ENCODE measurements around the gene CD44. TPM values are rescaled to one million over a fixed set of nuclear protein-coding genes. Genes with fewer than 3 reads are reported as not detected.

Gene CD44
- total RNA-seq, 3 donors from 2014 or later (not counting 1 experiment from before 2014, with no cell fraction given) = 354 to 638 (median 490) TPM

DNA sequence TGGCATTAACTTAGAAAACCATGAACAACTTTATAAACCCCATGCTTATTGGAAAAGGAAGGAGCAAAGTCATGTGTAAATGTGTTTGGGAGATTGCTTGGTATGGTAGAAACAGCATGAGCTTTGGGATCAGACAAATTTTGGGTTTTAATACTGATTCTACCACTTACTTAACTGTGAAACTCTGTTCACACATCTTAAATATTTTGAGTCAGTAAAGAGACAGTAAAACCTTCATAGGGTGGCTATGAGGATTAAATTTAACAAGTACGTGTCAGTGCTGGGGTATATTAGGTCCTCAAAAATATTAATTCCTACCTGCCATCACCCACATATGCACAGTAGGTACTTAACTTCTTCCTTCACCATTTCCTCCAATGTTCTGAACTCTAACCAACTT lies 96.5 kb downstream of the CD44 start:
- Histone ChIP-seq H3K27me3 (ENCODE audit: control insufficient read depth, insufficient read depth, low read length) (no peaks in the 10 kb centered on the region), H3K36me3 (ENCODE audit: control insufficient read depth, insufficient read depth, low read length) (peaks cover 12% of the 10 kb centered on the region), H3K4me1 (ENCODE audit: control insufficient read depth, insufficient read depth, low read length) (peaks cover 22% of the 10 kb centered on the region), H3K9me3 (ENCODE audit: control insufficient read depth, insufficient read depth, low read length) (peaks cover 3% of the 10 kb centered on the region), H3K4me3 (ENCODE audit: low read length) (no peak overlapping the region), H3K27ac (ENCODE audit: low read length) (peak overlapping the region; percentile 58)
- Mint-ChIP-seq H3K36me3 (peaks cover 27% of the 10 kb centered on the region), H3K27ac (peak overlapping the region; percentile 57 to 63), H3K9me3 (peaks cover 0 to 2% of the 10 kb centered on the region in 2 donors), H3K4me1 (peaks cover 41 to 42% of the 10 kb centered on the region in 2 donors), H3K27me3 (ENCODE audit: low read depth in 2 of 2) (peaks cover 3 to 13% of the 10 kb centered on the region in 2 donors), H3K4me3 (no peak overlapping the region)
- peak in 2 of 3 donors; percentile 22 to 24 for ATAC-seq
- no peak for DNase-seq
- TF ChIP-seq CTCF (IDR thresholded peaks at IDR 0.05) = no peak
- intact Hi-C loops (cut with micrococcal nuclease) = loop anchor here (5.0 kb wide), 3 partner anchors 58 to 157 kb away; no protein-coding TSS in a partner anchor
- no CpG with 5 or more reads among the region's 1 CpG for WGBS (ENCODE audit: insufficient coverage)

GRCh38 chr11:35235936-35236666 lies 97.1 kb downstream of the CD44 start:
- ATAC-seq (peak; percentile 66 to 80 (median 77)), DNase-seq (peak in 1 of 2 donors; percentile 87)
- peaks cover 24% of the 10 kb centered on the region for H3K4me1 ChIP-seq (ENCODE audit: control insufficient read depth, insufficient read depth, low read length)
- H3K4me3 ChIP-seq (ENCODE audit: low read length) = no peak overlapping the region
- H3K27ac ChIP-seq (ENCODE audit: low read length) = peak overlapping the region; percentile 58
- no peaks in the 10 kb centered on the region for H3K27me3 ChIP-seq (ENCODE audit: control insufficient read depth, insufficient read depth, low read length)
- intact Hi-C loops (cut with micrococcal nuclease) = loop anchor here (5.0 kb wide), 3 partner anchors 59 to 156 kb away; no protein-coding TSS in a partner anchor
- H3K4me1 Mint-ChIP-seq = peaks cover 41 to 42% of the 10 kb centered on the region in 2 donors
- H3K27ac Mint-ChIP-seq = peak overlapping the region; percentile 57 to 63
- no peak for TF ChIP-seq CTCF (IDR thresholded peaks at IDR 0.05)
- peaks cover 3 to 13% of the 10 kb centered on the region in 2 donors for H3K27me3 Mint-ChIP-seq (ENCODE audit: low read depth in 2 of 2)
- no peak overlapping the region for H3K4me3 Mint-ChIP-seq
- H3K9me3 ChIP-seq (ENCODE audit: control insufficient read depth, insufficient read depth, low read length) = peaks cover 3% of the 10 kb centered on the region
- peaks cover 0 to 2% of the 10 kb centered on the region in 2 donors for H3K9me3 Mint-ChIP-seq
- 46% methylated on average over 4 of the region's 4 CpGs for WGBS (ENCODE audit: insufficient coverage)
- peaks cover 6% of the 10 kb centered on the region for H3K36me3 ChIP-seq (ENCODE audit: control insufficient read depth, insufficient read depth, low read length)
- peaks cover 21% of the 10 kb centered on the region for H3K36me3 Mint-ChIP-seq

DNA sequence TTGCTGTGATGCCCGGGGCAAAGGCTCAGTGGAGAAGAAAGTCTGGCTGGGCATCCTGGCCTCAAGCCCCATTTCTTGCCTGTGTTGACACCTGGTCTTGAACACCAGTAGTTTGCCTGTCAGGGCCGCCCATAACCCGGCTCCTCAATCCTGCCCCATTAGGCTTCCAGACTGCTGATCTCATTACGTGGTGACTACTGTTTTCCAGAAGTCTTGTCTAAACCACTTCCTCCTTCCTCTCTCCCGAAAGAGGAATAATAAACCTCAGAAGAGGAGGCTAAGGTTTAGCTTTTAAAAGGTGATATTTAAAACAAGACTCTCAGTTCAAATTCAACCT lies 97.7 kb downstream of the CD44 start:
- peaks cover 2% of the 10 kb centered on the region for H3K36me3 ChIP-seq (ENCODE audit: control insufficient read depth, insufficient read depth, low read length)
- H3K27me3 ChIP-seq (ENCODE audit: control insufficient read depth, insufficient read depth, low read length) = no peaks in the 10 kb centered on the region
- 81% methylated on average over 3 of the region's 5 CpGs for WGBS (ENCODE audit: insufficient coverage)
- Mint-ChIP-seq H3K4me1 (peaks cover 41 to 42% of the 10 kb centered on the region in 2 donors), H3K27ac (peak overlapping the region; percentile 57 to 63), H3K36me3 (peaks cover 17% of the 10 kb centered on the region), H3K27me3 (ENCODE audit: low read depth in 2 of 2) (peaks cover 3 to 13% of the 10 kb centered on the region in 2 donors), H3K9me3 (peaks cover 0 to 2% of the 10 kb centered on the region in 2 donors), H3K4me3 (no peak overlapping the region)
- DNase-seq (no peak), ATAC-seq (no peak)
- intact Hi-C loops (cut with micrococcal nuclease) = loop anchor here (5.0 kb wide), 3 partner anchors 59 to 156 kb away; no protein-coding TSS in a partner anchor
- H3K27ac ChIP-seq (ENCODE audit: low read length) = peak overlapping the region; percentile 58
- peaks cover 28% of the 10 kb centered on the region for H3K4me1 ChIP-seq (ENCODE audit: control insufficient read depth, insufficient read depth, low read length)
- H3K4me3 ChIP-seq (ENCODE audit: low read length) = no peak overlapping the region
- no peak for TF ChIP-seq CTCF (IDR thresholded peaks at IDR 0.05)
- H3K9me3 ChIP-seq (ENCODE audit: control insufficient read depth, insufficient read depth, low read length) = peaks cover 3% of the 10 kb centered on the region

All from natural killer cell (primary cell).